Endothelial cell of umbilical vein (primary cell): ENCODE measurements around the gene IL12A. TPM values are rescaled to one million over a fixed set of nuclear protein-coding genes. Genes with fewer than 3 reads are reported as not detected.

Source experiments
- BruUV-seq: library from RNA; stranded (reverse); fragments of 400-500 nt; replicated peaks from 2 replicates; lab custom pipeline; 2021; lab: Mats Ljungman, UMichigan
- CTCF ChIA-PET: fragments of 300-600, 350-600 bp; sonication (Branson Sonifier 250); formaldehyde crosslinking; loops from one replicate; lab custom pipeline; 2021; ENCODE audit warnings: antibody characterized with exemption, inconsistent platforms; lab: Charles Lee
- POLR2A ChIA-PET: fragments of 300-600, 350-600 bp; sonication (Branson Sonifier 250); formaldehyde crosslinking; loops from one replicate; lab custom pipeline; 2021; ENCODE audit warnings: antibody characterized with exemption, inconsistent platforms; lab: Charles Lee
- DNase-seq: peaks from one replicate; pipeline ENCODE4 v3.0.0-alpha.2; 2011; ENCODE audit warnings: low read depth, low spot score
- FAIRE-seq: peaks from 2 replicates; lab custom pipeline; 2011; peaks lifted over from hg19 to GRCh38; lab: Jason Lieb, UNC
- H2AFZ ChIP-seq: 2 replicates; pipeline ENCODE4 v1.6.0; 2012; ENCODE audit warnings: low read depth, low read length, control low read depth, inconsistent platforms
- H3K27ac ChIP-seq: 2 replicates; pipeline ENCODE4 v1.5.1; 2011; ENCODE audit warnings: low read depth, mild to moderate bottlenecking, control low read depth, low read length, moderate library complexity; ENCODE audit not compliant: insufficient read depth
- H3K27me3 ChIP-seq, 2 experiments: 2 replicates each; pipeline versions ENCODE4 v1.6.0 to v1.6.1; 2011; ENCODE audit warnings: low read length in 2 of 2, mixed read lengths in 1 of 2; ENCODE audit not compliant: control insufficient read depth in 2 of 2, insufficient read depth in 2 of 2
- H3K36me3 ChIP-seq, 2 experiments: 2 replicates in 1 of 2; 3 replicates in 1 of 2; pipeline ENCODE4 v1.5.1; 2011; ENCODE audit warnings: low read length in 2 of 2, mild to moderate bottlenecking in 1 of 2, moderate library complexity in 1 of 2; ENCODE audit not compliant: control insufficient read depth in 2 of 2, insufficient read depth in 2 of 2; ENCODE audit errors: extremely low read depth in 1 of 2
- H3K4me1 ChIP-seq: 3 replicates; pipeline ENCODE4 v1.5.1; 2011; ENCODE audit warnings: mild to moderate bottlenecking, low read length; ENCODE audit not compliant: control insufficient read depth, insufficient read depth; ENCODE audit errors: extremely low read depth
- H3K4me2 ChIP-seq: 2 replicates; pipeline ENCODE4 v1.6.1; 2011; ENCODE audit warnings: low read length, control low read depth, mixed read lengths; ENCODE audit not compliant: insufficient read depth
- H3K4me3 ChIP-seq, 3 experiments: fragments of 200-600 bp in 1 of 3; sonication (generic), shearing (Covaris generic) in 1 of 3; replicated peaks in 1 of 3; 2 replicates each; pipeline ENCODE4 v1.5.1; 2011 to 2016; ENCODE audit warnings: control low read depth in 3 of 3, low read length in 3 of 3, mild to moderate bottlenecking in 2 of 3, inconsistent platforms in 1 of 3, low read depth in 1 of 3, moderate library complexity in 1 of 3; ENCODE audit not compliant: insufficient read depth in 1 of 3
- H3K79me2 ChIP-seq: 2 replicates; pipeline ENCODE4 v1.6.0; 2012; ENCODE audit warnings: low read length, inconsistent platforms; ENCODE audit not compliant: control insufficient read depth, insufficient read depth
- H3K9ac ChIP-seq: replicated peaks from 2 replicates; pipeline ENCODE3; 2011; ENCODE audit warnings: low read length, control low read depth; ENCODE audit not compliant: insufficient read depth; ENCODE audit errors: extremely low read depth
- H3K9me1 ChIP-seq: replicated peaks from 3 replicates; pipeline ENCODE4 v1.6.0; 2011; ENCODE audit warnings: mild to moderate bottlenecking, low read length; ENCODE audit not compliant: control insufficient read depth, insufficient read depth; ENCODE audit errors: extremely low read depth
- H3K9me3 ChIP-seq: replicated peaks from 2 replicates; pipeline ENCODE4 v1.5.1; 2012; ENCODE audit warnings: low read length, inconsistent platforms; ENCODE audit not compliant: control insufficient read depth, insufficient read depth
- H4K20me1 ChIP-seq: replicated peaks from 2 replicates; pipeline ENCODE3; 2011; ENCODE audit warnings: mild to moderate bottlenecking, low read length; ENCODE audit not compliant: control insufficient read depth, insufficient read depth; ENCODE audit errors: extremely low read depth
- EZH2 ChIP-seq: IDR thresholded peaks from 2 replicates; pipeline ENCODE4 v1.6.1; 2012; ENCODE audit warnings: borderline replicate concordance, low read depth, mild to moderate bottlenecking, moderate library complexity, low read length, inconsistent platforms; ENCODE audit not compliant: severe bottlenecking
- FOS ChIP-seq: IDR thresholded peaks from 2 replicates; pipeline ENCODE4 v1.6.1; 2011; ENCODE audit warnings: mild to moderate bottlenecking, low read length, moderate library complexity, borderline replicate concordance; ENCODE audit not compliant: insufficient read depth
- GATA2 ChIP-seq: IDR thresholded peaks from 2 replicates; pipeline ENCODE4 v1.7.0; 2011; ENCODE audit warnings: low read depth, mild to moderate bottlenecking, moderate library complexity, mixed read lengths, low read length; ENCODE audit not compliant: insufficient read length, insufficient read depth
- JUN ChIP-seq: IDR thresholded peaks from 2 replicates; pipeline ENCODE4 v1.6.1; 2011; ENCODE audit warnings: borderline replicate concordance, low read depth; ENCODE audit not compliant: insufficient read length, insufficient read depth
- MYC ChIP-seq: IDR thresholded peaks from one replicate; pipeline ENCODE4 v1.6.1; 2011; ENCODE audit warnings: mild to moderate bottlenecking, low read depth, low read length
- POLR2A ChIP-seq: IDR thresholded peaks from 2 replicates; pipeline ENCODE4 v1.6.1; 2012; ENCODE audit warnings: low read depth, mild to moderate bottlenecking, control low read depth, low read length
- POLR2AphosphoS5 ChIP-seq: IDR thresholded peaks from 2 replicates; pipeline ENCODE4 v1.6.1; 2012; ENCODE audit warnings: low read depth, mild to moderate bottlenecking, control low read depth, low read length, moderate library complexity; ENCODE audit not compliant: insufficient read depth
- dilution Hi-C: fragments of 300-500 bp; cut with MboI; formaldehyde crosslinking; loops from one replicate; pipeline ENCODE4 v1.15.0; 2019; ENCODE audit warnings: low sequenced_read_pairs; ENCODE audit not compliant: extremely low pct_ligation_motif_present
- intact Hi-C: fragments of 100-400 bp; cut with micrococcal nuclease; formaldehyde crosslinking; loops from one replicate; pipeline ENCODE4 v1.10.0; 2022
- polyA plus RNA-seq, 4 experiments: library from polyadenylated mRNA; depleted of rRNA in 3 of 4; stranded (reverse) in 3 of 4; unstranded in 1 of 4; fragments of >200 nt; gene quantifications; 2 replicates each; pipeline versions ENCODE4 v1.2.1 to v1.2.3, GENCODE V29; 2011 to 2012; ENCODE audit warnings: missing spikeins in 1 of 4
- total RNA-seq: library from RNA; stranded (reverse); gene quantifications from 2 replicates; pipeline ENCODE4 v1.2.3, GENCODE V29; 2021
- TF ChIP-seq, protein P1 (sequence below), 2 donors: IDR thresholded peaks; 1 replicate in 1 of 2; 2 replicates in 1 of 2; pipeline ENCODE4 v1.5.1; 2011; ENCODE audit warnings: low read length in 2 of 2, mild to moderate bottlenecking in 2 of 2, moderate library complexity in 2 of 2, control low read depth in 1 of 2, inconsistent platforms in 1 of 2, low read depth in 1 of 2; ENCODE audit not compliant: insufficient read depth in 1 of 2; ENCODE audit errors: extremely low read depth in 1 of 2
- TF ChIP-seq, protein P2 (sequence below): IDR thresholded peaks from 2 replicates; pipeline ENCODE4 v1.6.1; 2011; ENCODE audit not compliant: insufficient read depth, insufficient read length

The IL12A gene
- total and polyA plus RNA-seq, 2 donors (not counting 3 experiments of a cell fraction or from before 2014, with no cell fraction given), result 1.6 to 1.7 TPM

DNA sequence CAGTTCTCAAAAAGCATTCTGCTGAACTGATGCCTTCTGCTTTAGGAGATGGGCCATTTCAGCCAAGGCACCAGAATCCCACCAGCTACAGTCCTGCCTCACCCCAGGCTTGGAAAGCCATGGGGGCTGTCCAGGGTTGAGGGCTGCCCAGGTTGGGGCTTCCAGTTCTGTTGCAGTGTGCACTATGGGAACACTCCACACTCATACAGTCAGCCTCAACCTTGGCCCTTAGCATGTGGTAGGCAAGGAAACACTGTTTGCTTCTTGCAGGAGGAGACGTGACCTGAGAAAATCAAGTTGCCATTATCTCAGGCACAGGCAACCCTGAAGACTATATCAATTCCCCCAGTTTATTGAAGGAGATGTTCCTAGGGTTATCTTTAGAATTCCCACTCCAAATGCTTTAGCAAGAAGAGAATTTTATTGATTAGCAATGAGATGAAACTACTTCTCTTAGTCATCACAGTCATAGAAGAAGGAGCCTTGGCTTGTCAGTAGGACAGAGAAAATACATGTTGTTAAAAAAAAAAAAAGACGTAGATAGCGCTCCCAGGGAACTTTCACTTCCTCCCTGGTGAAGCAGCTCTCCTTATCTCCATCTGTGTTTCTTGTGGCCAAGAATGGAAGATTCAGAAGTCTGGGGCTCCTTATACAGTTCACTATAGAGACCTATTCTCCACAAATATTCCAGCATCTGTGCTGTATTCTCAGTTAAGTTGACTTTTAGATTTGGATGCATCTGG is 38.3 kb upstream of the IL12A start:
- BruUV-seq, result no TSS peak
- Histone ChIP-seq H3K9ac (no peak overlapping the region), H4K20me1 (no peaks in the 10 kb centered on the region), H3K27me3 (no peaks in the 10 kb centered on the region), H3K9me3 (no peaks in the 10 kb centered on the region), H3K36me3 (no peaks in the 10 kb centered on the region), H2AFZ (no peak overlapping the region), H3K4me1 (no peaks in the 10 kb centered on the region), H3K27ac (no peak overlapping the region), H3K4me2 (no peak overlapping the region), H3K9me1 (no peaks in the 10 kb centered on the region), H3K79me2 (no peaks in the 10 kb centered on the region), H3K4me3 (no peak overlapping the region)
- ChIA-PET POLR2A (no interaction called here), CTCF (no interaction called here)
- no peak for TF ChIP-seq JUN
- TF ChIP-seq, protein P1, sequence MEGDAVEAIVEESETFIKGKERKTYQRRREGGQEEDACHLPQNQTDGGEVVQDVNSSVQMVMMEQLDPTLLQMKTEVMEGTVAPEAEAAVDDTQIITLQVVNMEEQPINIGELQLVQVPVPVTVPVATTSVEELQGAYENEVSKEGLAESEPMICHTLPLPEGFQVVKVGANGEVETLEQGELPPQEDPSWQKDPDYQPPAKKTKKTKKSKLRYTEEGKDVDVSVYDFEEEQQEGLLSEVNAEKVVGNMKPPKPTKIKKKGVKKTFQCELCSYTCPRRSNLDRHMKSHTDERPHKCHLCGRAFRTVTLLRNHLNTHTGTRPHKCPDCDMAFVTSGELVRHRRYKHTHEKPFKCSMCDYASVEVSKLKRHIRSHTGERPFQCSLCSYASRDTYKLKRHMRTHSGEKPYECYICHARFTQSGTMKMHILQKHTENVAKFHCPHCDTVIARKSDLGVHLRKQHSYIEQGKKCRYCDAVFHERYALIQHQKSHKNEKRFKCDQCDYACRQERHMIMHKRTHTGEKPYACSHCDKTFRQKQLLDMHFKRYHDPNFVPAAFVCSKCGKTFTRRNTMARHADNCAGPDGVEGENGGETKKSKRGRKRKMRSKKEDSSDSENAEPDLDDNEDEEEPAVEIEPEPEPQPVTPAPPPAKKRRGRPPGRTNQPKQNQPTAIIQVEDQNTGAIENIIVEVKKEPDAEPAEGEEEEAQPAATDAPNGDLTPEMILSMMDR (IDR thresholded peaks at IDR 0.05; ENCODE audit: extremely low read depth in 1 of 2, insufficient read depth in 1 of 2, low read depth in 1 of 2, low read length in 2 of 2), result no peak
- TF ChIP-seq MYC, result no peak
- TF ChIP-seq, protein P2, sequence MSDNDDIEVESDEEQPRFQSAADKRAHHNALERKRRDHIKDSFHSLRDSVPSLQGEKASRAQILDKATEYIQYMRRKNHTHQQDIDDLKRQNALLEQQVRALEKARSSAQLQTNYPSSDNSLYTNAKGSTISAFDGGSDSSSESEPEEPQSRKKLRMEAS, result no peak
- no peak for TF ChIP-seq FOS
- no peak for TF ChIP-seq POLR2AphosphoS5
- TF ChIP-seq EZH2, result no peak
- no peak for TF ChIP-seq GATA2
- TF ChIP-seq POLR2A, result no peak
- no peak for FAIRE-seq
- no peak for DNase-seq
- intact Hi-C loops (no loop called here), dilution Hi-C loops (no loop called here)
